HepG2 (cell line): ENCODE results near the gene MT1HL1. TPM values are rescaled to one million over a fixed set of nuclear protein-coding genes. Genes with fewer than 3 reads are reported as not detected.

Experiments used
- ARID3A ChIP-seq: IDR thresholded peaks from 2 replicates; pipeline ENCODE4 v1.6.1; 2012; ENCODE audit warnings: low read depth, low read length, improper control_type of control experiment
- ASH2L ChIP-seq: fragments of 300-600, 200-600 bp; sonication (generic); IDR thresholded peaks from 2 replicates; pipeline ENCODE4 v1.7.0; 2017; ENCODE audit warnings: low read depth, mild to moderate bottlenecking, moderate library complexity, mixed read lengths, low read length; ENCODE audit not compliant: insufficient read length
- CEBPG ChIP-seq: IDR thresholded peaks from 2 replicates; pipeline ENCODE4 v1.6.1; 2016
- CENPT ChIP-seq: sonication (generic); formaldehyde crosslinking; IDR thresholded peaks from 2 replicates; pipeline ENCODE4 v1.8.0; 2022; ENCODE audit warnings: low read depth, mild to moderate bottlenecking, moderate library complexity, missing genetic modification reagents
- GABPB1 ChIP-seq: IDR thresholded peaks from 2 replicates; pipeline ENCODE4 v1.6.1; 2016; ENCODE audit warnings: mild to moderate bottlenecking, missing genetic modification reagents, moderate library complexity, missing compliant biosample characterization
- KDM4B ChIP-seq: sonication (generic); formaldehyde crosslinking; IDR thresholded peaks from 2 replicates; pipeline ENCODE4 v1.4.0; 2020; ENCODE audit warnings: missing genetic modification reagents
- MBNL3 ChIP-seq: fragments of 250-450 bp; sonication (Bioruptor Pico); conservative IDR thresholded peaks from 2 replicates; pipeline ENCODE4 v1.8.0; 2022; ENCODE audit warnings: mild to moderate bottlenecking, inconsistent platforms
- NFYB ChIP-seq: sonication (generic); formaldehyde crosslinking; IDR thresholded peaks from 2 replicates; pipeline ENCODE4 v1.4.0; 2020; ENCODE audit warnings: missing genetic modification reagents
- TFAP4 ChIP-seq: sonication (generic); IDR thresholded peaks from 2 replicates; pipeline ENCODE4 v1.6.1; 2016; ENCODE audit warnings: low read depth, borderline replicate concordance
- ZNF160 ChIP-seq: sonication (generic); formaldehyde crosslinking; IDR thresholded peaks from 2 replicates; pipeline ENCODE4 v1.8.0; 2022; ENCODE audit warnings: mild to moderate bottlenecking, inconsistent platforms, missing genetic modification reagents
- ZNF652 ChIP-seq: IDR thresholded peaks from 2 replicates; pipeline ENCODE4 v1.6.1; 2016; ENCODE audit warnings: low read depth, borderline replicate concordance
- ZNF670 ChIP-seq: sonication (generic); formaldehyde crosslinking; IDR thresholded peaks from 2 replicates; pipeline ENCODE4 v1.8.0; 2022; ENCODE audit warnings: mild to moderate bottlenecking, missing genetic modification reagents, borderline replicate concordance
- polyA plus RNA-seq, 8 experiments: library from polyadenylated mRNA; depleted of rRNA in 3 of 8; stranded (reverse) in 7 of 8; unstranded in 1 of 8; fragments of >200 nt; fragmentation: Illumina TruSeq in 4 of 8; extraction: Trizol in 4 of 8; gene quantifications; 2 replicates each; pipeline versions ENCODE4 v1.2.1 to v1.2.3, GENCODE V29; 2011 to 2016; ENCODE audit warnings: low read depth in 4 of 8, missing spikeins in 1 of 8, mixed read lengths in 1 of 8; ENCODE audit not compliant: insufficient read depth in 1 of 8
- total RNA-seq, 5 experiments: library from RNA; depleted of rRNA; stranded (reverse); fragments of >200 nt; fragmentation: Illumina TruSeq; extraction: Trizol; gene quantifications; 2 replicates each; pipeline ENCODE4 v1.2.3, GENCODE V29; 2016; ENCODE audit warnings: low read depth in 1 of 5
- TF ChIP-seq, protein P1 (sequence below): sonication (generic); formaldehyde crosslinking; IDR thresholded peaks from 2 replicates; pipeline ENCODE4 v1.5.1; 2020; ENCODE audit warnings: mild to moderate bottlenecking, missing genetic modification reagents, moderate library complexity

MT1HL1 gene
- total and polyA plus RNA-seq, 2 of the 13 experiments (the other 11 are each of a cell fraction or from before 2014, with no cell fraction given) = not detected

GRCh38 chr1:237043846-237044636 is 39.8 kb upstream of the MT1HL1 start (continued):
- TF ChIP-seq, protein P1, sequence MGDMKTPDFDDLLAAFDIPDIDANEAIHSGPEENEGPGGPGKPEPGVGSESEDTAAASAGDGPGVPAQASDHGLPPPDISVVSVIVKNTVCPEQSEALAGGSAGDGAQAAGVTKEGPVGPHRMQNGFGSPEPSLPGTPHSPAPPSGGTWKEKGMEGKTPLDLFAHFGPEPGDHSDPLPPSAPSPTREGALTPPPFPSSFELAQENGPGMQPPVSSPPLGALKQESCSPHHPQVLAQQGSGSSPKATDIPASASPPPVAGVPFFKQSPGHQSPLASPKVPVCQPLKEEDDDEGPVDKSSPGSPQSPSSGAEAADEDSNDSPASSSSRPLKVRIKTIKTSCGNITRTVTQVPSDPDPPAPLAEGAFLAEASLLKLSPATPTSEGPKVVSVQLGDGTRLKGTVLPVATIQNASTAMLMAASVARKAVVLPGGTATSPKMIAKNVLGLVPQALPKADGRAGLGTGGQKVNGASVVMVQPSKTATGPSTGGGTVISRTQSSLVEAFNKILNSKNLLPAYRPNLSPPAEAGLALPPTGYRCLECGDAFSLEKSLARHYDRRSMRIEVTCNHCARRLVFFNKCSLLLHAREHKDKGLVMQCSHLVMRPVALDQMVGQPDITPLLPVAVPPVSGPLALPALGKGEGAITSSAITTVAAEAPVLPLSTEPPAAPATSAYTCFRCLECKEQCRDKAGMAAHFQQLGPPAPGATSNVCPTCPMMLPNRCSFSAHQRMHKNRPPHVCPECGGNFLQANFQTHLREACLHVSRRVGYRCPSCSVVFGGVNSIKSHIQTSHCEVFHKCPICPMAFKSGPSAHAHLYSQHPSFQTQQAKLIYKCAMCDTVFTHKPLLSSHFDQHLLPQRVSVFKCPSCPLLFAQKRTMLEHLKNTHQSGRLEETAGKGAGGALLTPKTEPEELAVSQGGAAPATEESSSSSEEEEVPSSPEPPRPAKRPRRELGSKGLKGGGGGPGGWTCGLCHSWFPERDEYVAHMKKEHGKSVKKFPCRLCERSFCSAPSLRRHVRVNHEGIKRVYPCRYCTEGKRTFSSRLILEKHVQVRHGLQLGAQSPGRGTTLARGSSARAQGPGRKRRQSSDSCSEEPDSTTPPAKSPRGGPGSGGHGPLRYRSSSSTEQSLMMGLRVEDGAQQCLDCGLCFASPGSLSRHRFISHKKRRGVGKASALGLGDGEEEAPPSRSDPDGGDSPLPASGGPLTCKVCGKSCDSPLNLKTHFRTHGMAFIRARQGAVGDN (CRISPR knock-in tag) = no peak
- TF ChIP-seq ZNF160 (CRISPR knock-in tag) (no peak), CENPT (CRISPR knock-in tag) (no peak), ZNF670 (no peak), ASH2L (no peak), TFAP4 (no peak), ARID3A (no peak), CEBPG (CRISPR knock-in tag) (no peak), KDM4B (CRISPR knock-in tag) (no peak), MBNL3 (CRISPR knock-in tag) (no peak), NFYB (CRISPR knock-in tag) (no peak), GABPB1 (CRISPR knock-in tag) (no peak), ZNF652 (CRISPR knock-in tag) (no peak)
